Measurements from ENCODE around the gene FYB1. TPM values are rescaled to one million over a fixed set of nuclear protein-coding genes. Genes with fewer than 3 reads are reported as not detected.

FYB1 gene
- total RNA-seq, 1 experiment from 2014 or later: not detected

DNA sequence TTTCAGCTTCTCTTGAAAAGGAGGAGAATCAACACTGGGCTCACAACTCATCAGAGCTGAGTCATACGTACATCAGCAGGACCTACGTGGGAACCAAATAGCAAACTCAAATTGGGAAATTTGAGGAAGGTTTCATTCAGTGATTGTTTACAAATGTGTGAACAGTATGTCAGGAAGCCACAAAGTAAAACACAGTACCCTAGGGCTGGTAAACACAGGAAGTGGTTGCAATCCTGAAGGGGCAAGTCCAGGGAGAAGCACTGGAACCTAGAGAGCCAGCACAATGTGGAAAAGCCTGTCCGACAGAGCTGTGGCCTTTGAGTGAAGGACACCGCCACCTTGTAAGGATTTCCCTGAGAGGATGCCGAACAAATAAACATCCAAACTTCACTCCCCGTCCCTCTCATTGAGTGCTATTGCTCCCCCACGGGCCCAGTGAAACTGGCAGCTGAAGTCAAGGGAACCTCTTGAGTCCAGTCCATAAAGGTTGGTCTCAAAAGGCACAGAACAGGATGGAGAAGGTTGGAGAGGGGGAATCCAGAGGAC lies 118.4 kb downstream of the FYB1 start:
- Histone ChIP-seq H2AFZ (ENCODE audit: low read length) (no peak overlapping the region), H3K4me2 (ENCODE audit: insufficient read depth, insufficient read length, low read length) (no peak overlapping the region), H3T11ph (ENCODE audit: low read length) (no peak overlapping the region), H2AK5ac (ENCODE audit: insufficient read length, low read length) (no peak overlapping the region), H2BK120ac (ENCODE audit: low read depth, low read length, poor library complexity, severe bottlenecking) (no peak overlapping the region), H3K56ac (ENCODE audit: insufficient read length, low read depth, low read length) (no peak overlapping the region), H3K27me3 (ENCODE audit: insufficient read depth, low read length) (no peaks in the 10 kb centered on the region), H3K23me2 (ENCODE audit: insufficient read length, low read depth, low read length, poor library complexity, severe bottlenecking) (no peaks in the 10 kb centered on the region), H3K4ac (ENCODE audit: low read depth, low read length) (no peak overlapping the region), H3K23ac (ENCODE audit: insufficient read length, low read depth, low read length) (no peak overlapping the region), H3K18ac (ENCODE audit: insufficient read length, low read depth, low read length) (no peak overlapping the region), H2BK20ac (ENCODE audit: low read depth, low read length, poor library complexity, severe bottlenecking) (no peak overlapping the region), H3K79me1 (ENCODE audit: insufficient read depth, low read depth, low read length, poor library complexity, severe bottlenecking) (no peaks in the 10 kb centered on the region), H4K5ac (ENCODE audit: insufficient read length, low read depth, low read length) (no peak overlapping the region), H3K27ac (ENCODE audit: insufficient read length, low read depth, low read length) (no peak overlapping the region), H2BK5ac (ENCODE audit: insufficient read length, low read length) (no peak overlapping the region), H3K14ac (ENCODE audit: insufficient read depth, low read length) (no peak overlapping the region), H4K91ac (ENCODE audit: insufficient read length, low read depth, low read length) (no peak overlapping the region), H2BK15ac (ENCODE audit: low read depth, low read length) (no peak overlapping the region), H2BK12ac (ENCODE audit: insufficient read length, low read depth, low read length) (no peak overlapping the region), H4K20me1 (ENCODE audit: control insufficient read depth, insufficient read depth, insufficient read length) (no peaks in the 10 kb centered on the region), H4K8ac (replicated peaks; ENCODE audit: insufficient read length, low read depth, low read length) (no peak overlapping the region), H3K79me2 (ENCODE audit: insufficient read depth, low read length) (no peaks in the 10 kb centered on the region), H3K4me1 (ENCODE audit: insufficient read depth, low read length) (no peaks in the 10 kb centered on the region), H3K9ac (ENCODE audit: extremely low read depth, insufficient read length, low read length) (no peak overlapping the region), H3K9me3 (ENCODE audit: control insufficient read depth, low read depth, low read length) (no peaks in the 10 kb centered on the region)
- Mint-ChIP-seq H3K27ac (no peak overlapping the region), H3K36me3 (ENCODE audit: insufficient read depth in 1 of 3, low read depth in 3 of 3) (no peaks in the 10 kb centered on the region), H3K4me3 (no peak overlapping the region), H3K4me1 (no peaks in the 10 kb centered on the region), H3K27me3 (ENCODE audit: low read depth) (no peaks in the 10 kb centered on the region), H3K9me3 (no peaks in the 10 kb centered on the region)
- TF ChIP-seq, protein P1, sequence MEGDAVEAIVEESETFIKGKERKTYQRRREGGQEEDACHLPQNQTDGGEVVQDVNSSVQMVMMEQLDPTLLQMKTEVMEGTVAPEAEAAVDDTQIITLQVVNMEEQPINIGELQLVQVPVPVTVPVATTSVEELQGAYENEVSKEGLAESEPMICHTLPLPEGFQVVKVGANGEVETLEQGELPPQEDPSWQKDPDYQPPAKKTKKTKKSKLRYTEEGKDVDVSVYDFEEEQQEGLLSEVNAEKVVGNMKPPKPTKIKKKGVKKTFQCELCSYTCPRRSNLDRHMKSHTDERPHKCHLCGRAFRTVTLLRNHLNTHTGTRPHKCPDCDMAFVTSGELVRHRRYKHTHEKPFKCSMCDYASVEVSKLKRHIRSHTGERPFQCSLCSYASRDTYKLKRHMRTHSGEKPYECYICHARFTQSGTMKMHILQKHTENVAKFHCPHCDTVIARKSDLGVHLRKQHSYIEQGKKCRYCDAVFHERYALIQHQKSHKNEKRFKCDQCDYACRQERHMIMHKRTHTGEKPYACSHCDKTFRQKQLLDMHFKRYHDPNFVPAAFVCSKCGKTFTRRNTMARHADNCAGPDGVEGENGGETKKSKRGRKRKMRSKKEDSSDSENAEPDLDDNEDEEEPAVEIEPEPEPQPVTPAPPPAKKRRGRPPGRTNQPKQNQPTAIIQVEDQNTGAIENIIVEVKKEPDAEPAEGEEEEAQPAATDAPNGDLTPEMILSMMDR (conservative IDR thresholded peaks at IDR 0.05): no peak
- WGBS (ENCODE audit: extremely low coverage, insufficient read length, low lambda C conversion rate): no CpG with 5 or more reads among the region's 7 CpGs
- DNase-seq: no peak

Measured in H9 (cell line).